ENCODE data around the gene SBF2. TPM values are rescaled to one million over a fixed set of nuclear protein-coding genes. Genes with fewer than 3 reads are reported as not detected.

Gene SBF2
- total RNA-seq, 1 experiment from 2014 or later = 30.2 TPM

GRCh38 chr11:9741260-9741659, 552.8 kb downstream of the SBF2 start:
- H3K79me1 ChIP-seq (ENCODE audit: insufficient read depth, low read depth, low read length, poor library complexity, severe bottlenecking) = no peaks in the 10 kb centered on the region
- Mint-ChIP-seq H3K27ac (no peak overlapping the region), H3K4me3 (no peak overlapping the region), H3K9me3 (peaks cover 4 to 5% of the 10 kb centered on the region in 2 experiments; a peak in 3 of 5 replicates), H3K27me3 (ENCODE audit: low read depth) (no peaks in the 10 kb centered on the region), H3K4me1 (peaks cover 3% of the 10 kb centered on the region in 2 experiments; a peak in 2 of 4 replicates), H3K36me3 (ENCODE audit: insufficient read depth in 1 of 3, low read depth in 3 of 3) (peaks cover 33 to 73% (median 53%) of the 10 kb centered on the region in 3 experiments)
- no peak overlapping the region for H4K8ac ChIP-seq (replicated peaks; ENCODE audit: insufficient read length, low read depth, low read length)
- H2BK12ac ChIP-seq (ENCODE audit: insufficient read length, low read depth, low read length) = no peak overlapping the region
- no CpG with 5 or more reads among the region's 6 CpGs for WGBS (ENCODE audit: extremely low coverage, insufficient read length, low lambda C conversion rate)
- no peak overlapping the region for H3K56ac ChIP-seq (ENCODE audit: insufficient read length, low read depth, low read length)
- H4K5ac ChIP-seq (ENCODE audit: insufficient read length, low read depth, low read length) = no peak overlapping the region
- no peak overlapping the region for H2AFZ ChIP-seq (ENCODE audit: low read length)
- no peak overlapping the region for H2AK5ac ChIP-seq (ENCODE audit: insufficient read length, low read length)
- no peaks in the 10 kb centered on the region for H3K4me1 ChIP-seq (ENCODE audit: insufficient read depth, low read length)
- no peak overlapping the region for H3T11ph ChIP-seq (ENCODE audit: low read length)
- TF ChIP-seq CTCF (conservative IDR thresholded peaks at IDR 0.05) = no peak
- H3K14ac ChIP-seq (ENCODE audit: insufficient read depth, low read length) = no peak overlapping the region
- no peak overlapping the region for H3K23ac ChIP-seq (ENCODE audit: insufficient read length, low read depth, low read length)
- H3K27me3 ChIP-seq (ENCODE audit: insufficient read depth, low read length) = no peaks in the 10 kb centered on the region
- DNase-seq = no peak
- H3K18ac ChIP-seq (ENCODE audit: insufficient read length, low read depth, low read length) = no peak overlapping the region
- H3K23me2 ChIP-seq (ENCODE audit: insufficient read length, low read depth, low read length, poor library complexity, severe bottlenecking) = no peaks in the 10 kb centered on the region
- no peak overlapping the region for H2BK20ac ChIP-seq (ENCODE audit: low read depth, low read length, poor library complexity, severe bottlenecking)
- no peak overlapping the region for H3K4me2 ChIP-seq (ENCODE audit: insufficient read depth, insufficient read length, low read length)
- no peak overlapping the region for H2BK15ac ChIP-seq (ENCODE audit: low read depth, low read length)
- H4K20me1 ChIP-seq (ENCODE audit: control insufficient read depth, insufficient read depth, insufficient read length) = no peaks in the 10 kb centered on the region
- H3K79me2 ChIP-seq (ENCODE audit: insufficient read depth, low read length) = no peaks in the 10 kb centered on the region
- no peak overlapping the region for H3K4ac ChIP-seq (ENCODE audit: low read depth, low read length)
- no peak overlapping the region for H2BK5ac ChIP-seq (ENCODE audit: insufficient read length, low read length)
- H3K9me3 ChIP-seq (ENCODE audit: control insufficient read depth, low read depth, low read length) = no peaks in the 10 kb centered on the region
- no peak overlapping the region for H2BK120ac ChIP-seq (ENCODE audit: low read depth, low read length, poor library complexity, severe bottlenecking)
- no peak overlapping the region for H4K91ac ChIP-seq (ENCODE audit: insufficient read length, low read depth, low read length)
- no peak overlapping the region for H3K9ac ChIP-seq (ENCODE audit: extremely low read depth, insufficient read length, low read length)
- no peak overlapping the region for H3K27ac ChIP-seq (ENCODE audit: insufficient read length, low read depth, low read length)

All from H9 (cell line).